ENCODE measurements around the gene FAM174B. TPM values are rescaled to one million over a fixed set of nuclear protein-coding genes. Genes with fewer than 3 reads are reported as not detected.

FAM174B gene
- total RNA-seq, 4 donors from 2014 or later = 6.6 to 16.5 (median 9.7) TPM

DNA sequence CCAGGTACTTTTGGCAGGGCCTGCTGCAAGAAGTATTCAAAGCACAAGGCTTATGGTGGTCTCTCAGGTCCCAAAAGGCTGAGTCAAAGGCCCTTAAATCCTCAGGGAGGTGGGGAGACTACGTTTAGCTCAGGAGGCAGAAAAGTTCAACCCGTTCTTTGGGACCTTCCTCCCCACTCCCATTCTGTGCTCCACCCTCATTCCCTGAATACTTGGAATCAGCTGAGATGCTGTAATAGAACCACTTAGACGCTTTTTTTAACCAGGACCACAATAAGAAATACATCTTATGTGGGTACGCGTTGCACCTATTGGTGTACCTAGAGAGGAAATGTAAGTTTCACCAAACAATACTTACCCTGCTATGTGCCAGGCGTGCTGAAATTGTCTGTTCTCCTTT, 58.0 kb downstream of the FAM174B start:
- Histone ChIP-seq H3K9me3 (no peaks in the 10 kb centered on the region), H3K36me3 (no peaks in the 10 kb centered on the region), H3K4me1 (peaks cover 0 to 26% (median 2%) of the 10 kb centered on the region in 4 donors), H3K27ac (peak overlapping the region in 1 of 4 donors; percentile 42), H3K27me3 (no peaks in the 10 kb centered on the region), H3K4me3 (no peak overlapping the region)
- no peak for DNase-seq (ENCODE audit: low spot score in 2 of 2)
- WGBS, 2 donors = 75 to 81% methylated on average over 6 of the region's 6 CpGs
- no peak for TF ChIP-seq CTCF (IDR thresholded peaks at IDR 0.05)
- TF ChIP-seq EP300 (IDR thresholded peaks at IDR 0.05) = peak in 1 of 2 donors; percentile 32

DNA sequence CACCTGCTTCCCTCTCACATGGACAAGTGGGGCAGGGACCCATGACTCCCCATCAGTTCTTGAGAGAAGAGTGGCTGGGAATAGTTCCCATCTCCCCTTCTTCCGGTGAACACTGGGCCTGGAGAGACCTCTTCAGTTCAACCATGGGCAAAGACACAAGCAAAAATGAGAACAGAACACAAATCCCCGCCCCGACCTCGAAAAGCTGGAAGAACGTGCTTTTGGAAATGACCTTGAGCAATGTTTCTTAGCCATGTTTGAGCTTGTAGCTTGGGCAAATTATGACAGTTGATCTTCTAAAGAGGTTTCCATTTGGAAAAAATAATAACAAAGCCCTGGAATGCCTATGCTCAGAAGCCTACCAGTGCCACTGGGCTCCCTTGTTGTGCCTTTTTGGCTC, 59.0 kb downstream of the FAM174B start:
- Histone ChIP-seq H3K27ac (peak overlapping the region in 2 of 4 donors; percentile 4 to 42), H3K27me3 (no peaks in the 10 kb centered on the region), H3K4me1 (peaks cover 0 to 24% (median 2%) of the 10 kb centered on the region in 4 donors), H3K36me3 (no peaks in the 10 kb centered on the region), H3K9me3 (no peaks in the 10 kb centered on the region), H3K4me3 (no peak overlapping the region)
- 82% methylated on average over 5 of the region's 5 CpGs for WGBS, 2 donors
- DNase-seq (ENCODE audit: low spot score in 2 of 2) = no peak
- TF ChIP-seq CTCF (IDR thresholded peaks at IDR 0.05) (no peak), POLR2A (IDR thresholded peaks at IDR 0.05) (no peak), EP300 (IDR thresholded peaks at IDR 0.05) (no peak)

- H3K27ac ChIP-seq = peak overlapping the region in 2 of 4 donors; percentile 4 to 42
- H3K9me3 ChIP-seq = no peaks in the 10 kb centered on the region
- DNase-seq (ENCODE audit: low spot score in 2 of 2) = peak; percentile 30 to 33
- no peaks in the 10 kb centered on the region for H3K27me3 ChIP-seq
- peaks cover 0 to 19% (median 2%) of the 10 kb centered on the region in 4 donors for H3K4me1 ChIP-seq
- 60 to 70% methylated on average over 19 of the region's 19 CpGs for WGBS, 2 donors
- H3K36me3 ChIP-seq = no peaks in the 10 kb centered on the region
- no peak overlapping the region for H3K4me3 ChIP-seq
- TF ChIP-seq EP300 (IDR thresholded peaks at IDR 0.05) = peak in 1 of 2 donors; percentile 39
- no peak for TF ChIP-seq POLR2A (IDR thresholded peaks at IDR 0.05)
Observed at GRCh38 chr15:92595506-92596381, 59.8 kb downstream of the FAM174B start.

- 77 to 80% methylated on average over 5 of the region's 5 CpGs for WGBS, 2 donors
Observed at GRCh38 chr15:92591275-92591674, 64.3 kb downstream of the FAM174B start.

DNA sequence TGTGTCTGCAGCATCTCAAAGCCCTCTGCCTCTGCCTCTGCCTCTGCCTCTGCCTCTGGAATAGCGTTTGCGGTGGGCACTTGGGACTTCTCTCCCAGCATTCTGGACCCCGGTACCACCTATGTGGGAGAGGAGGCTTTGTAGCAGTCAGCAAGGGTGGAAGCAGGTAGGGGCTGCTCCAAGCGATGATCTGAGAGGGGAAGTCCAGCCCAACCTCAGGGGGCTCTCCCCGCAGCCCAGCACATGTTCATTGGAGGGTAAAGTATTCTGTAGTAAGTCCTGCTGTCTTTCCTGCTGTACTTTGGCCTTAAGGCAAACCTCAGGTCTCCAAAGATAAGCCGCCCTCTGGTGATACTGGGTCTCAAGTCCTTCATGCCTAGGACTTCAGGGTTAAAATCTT, 68.6 kb downstream of the FAM174B start:
- no peak overlapping the region for H3K4me3 ChIP-seq

More at GRCh38 chr15:92591275-92591674, 64.3 kb downstream of the FAM174B start:
- TF ChIP-seq EP300 (IDR thresholded peaks at IDR 0.05) = no peak
- TF ChIP-seq CTCF (IDR thresholded peaks at IDR 0.05) = no peak
- TF ChIP-seq POLR2A (IDR thresholded peaks at IDR 0.05) = no peak
- H3K9me3 ChIP-seq = no peaks in the 10 kb centered on the region
- peaks cover 0 to 1% (median 0%) of the 10 kb centered on the region in 4 donors for H3K4me1 ChIP-seq
- no peak overlapping the region for H3K27ac ChIP-seq
- H3K36me3 ChIP-seq = no peaks in the 10 kb centered on the region
- no peak overlapping the region for H3K4me3 ChIP-seq
- no peak for DNase-seq (ENCODE audit: low spot score in 2 of 2)
- no peaks in the 10 kb centered on the region for H3K27me3 ChIP-seq

More for the DNA sequence above, 68.6 kb downstream of the FAM174B start:
- Histone ChIP-seq H3K27ac (no peak overlapping the region), H3K36me3 (no peaks in the 10 kb centered on the region), H3K4me1 (peaks cover 0 to 5% (median 0%) of the 10 kb centered on the region in 4 donors), H3K27me3 (no peaks in the 10 kb centered on the region), H3K9me3 (no peaks in the 10 kb centered on the region)
- TF ChIP-seq CTCF (IDR thresholded peaks at IDR 0.05) = no peak
- TF ChIP-seq EP300 (IDR thresholded peaks at IDR 0.05) = no peak
- WGBS, 2 donors = 81 to 86% methylated on average over 5 to 6 of the region's 6 CpGs
- DNase-seq (ENCODE audit: low spot score in 2 of 2) = no peak

Measured in tibial nerve (tissue), 4 donors.